BJ (cell line): ENCODE measurements around the gene CCDC182. TPM values are rescaled to one million over a fixed set of nuclear protein-coding genes. Genes with fewer than 3 reads are reported as not detected.

ENCODE experiments used
- CTCF ChIA-PET: fragments of 350-600 bp; formaldehyde crosslinking; extraction: SDS; loops from one replicate; lab custom pipeline; 2021; ENCODE audit warnings: antibody characterized with exemption, inconsistent platforms; lab: Yijun Ruan, JAX
- POLR2A ChIA-PET: fragments of 300-600 bp; sonication (Branson Sonifier 250); formaldehyde crosslinking; extraction: SDS; loops from one replicate; lab custom pipeline; 2021; ENCODE audit warnings: antibody characterized with exemption; lab: Charles Lee
- DNase-seq: peaks from one replicate; pipeline ENCODE4 v3.0.0-alpha.2; 2011; ENCODE audit warnings: low read depth
- H3K27me3 ChIP-seq: 2 replicates; pipeline ENCODE4 v1.6.0; 2011; ENCODE audit warnings: low read length; ENCODE audit not compliant: control insufficient read depth, insufficient read depth
- H3K36me3 ChIP-seq: 2 replicates; pipeline ENCODE4 v1.5.1; 2011; ENCODE audit warnings: low read length; ENCODE audit not compliant: control insufficient read depth, insufficient read depth
- H3K4me3 ChIP-seq: 2 replicates; pipeline ENCODE4 v1.5.1; 2011; ENCODE audit warnings: low read depth, mild to moderate bottlenecking, control low read depth, low read length
- CTCF ChIP-seq: IDR thresholded peaks from 2 replicates; pipeline ENCODE4 v1.5.1; 2011; ENCODE audit warnings: low read depth, mild to moderate bottlenecking, control low read depth, inconsistent platforms, low read length, moderate library complexity; ENCODE audit not compliant: insufficient read depth
- polyA plus RNA-seq: library from polyadenylated mRNA; depleted of rRNA; stranded (reverse); fragments of >200 nt; gene quantifications from 2 replicates; pipeline ENCODE4 v1.2.3, GENCODE V29; 2011

CCDC182 gene
- polyA plus RNA-seq, 1 experiment = not detected

GRCh38 chr17:57767561-57767960 lies 22.5 kb upstream of the CCDC182 start:
- Histone ChIP-seq H3K27me3 (peaks cover 9% of the 10 kb centered on the region; the same call in 1 of the 2 replicates), H3K36me3 (no peaks in the 10 kb centered on the region), H3K4me3 (no peak overlapping the region)
- ChIA-PET POLR2A (no interaction called here), CTCF (interaction anchor here (0.6 to 1.2 kb wide), 3 partner anchors 20 to 524 kb away, joined by 3 to 4 read pairs (median 3); no protein-coding TSS in a partner anchor)
- no peak for DNase-seq
- TF ChIP-seq CTCF = no peak

GRCh38 chr17:57766318-57766943 lies 21.3 kb upstream of the CCDC182 start:
- POLR2A ChIA-PET = no interaction called here

GRCh38 chr17:57762452-57763395 lies 17.6 kb upstream of the CCDC182 start:
- CTCF ChIA-PET = no interaction called here
- peaks cover 5% of the 10 kb centered on the region for H3K27me3 ChIP-seq
- DNase-seq = no peak
- H3K36me3 ChIP-seq = no peaks in the 10 kb centered on the region
- POLR2A ChIA-PET = no interaction called here
- TF ChIP-seq CTCF = no peak
- H3K4me3 ChIP-seq = no peak overlapping the region

More at GRCh38 chr17:57766318-57766943, 21.3 kb upstream of the CCDC182 start:
- CTCF ChIA-PET = interaction anchor here (1.2 kb wide), 2 partner anchors 19 to 523 kb away, joined by 3 to 5 read pairs; no protein-coding TSS in a partner anchor
- Histone ChIP-seq H3K27me3 (peaks cover 9% of the 10 kb centered on the region; the same call in 1 of the 2 replicates), H3K36me3 (no peaks in the 10 kb centered on the region), H3K4me3 (no peak overlapping the region)
- no peak for TF ChIP-seq CTCF
- DNase-seq = no peak

GRCh38 chr17:57761887-57762286 lies 16.8 kb upstream of the CCDC182 start:
- peaks cover 7% of the 10 kb centered on the region for H3K27me3 ChIP-seq
- CTCF ChIA-PET = interaction anchor here (1.3 kb wide), 1 partner anchor 72 kb away, joined by 6 read pairs; no protein-coding TSS in a partner anchor
- TF ChIP-seq CTCF = no peak
- no peak overlapping the region for H3K4me3 ChIP-seq
- DNase-seq = no peak
- no peaks in the 10 kb centered on the region for H3K36me3 ChIP-seq
- POLR2A ChIA-PET = no interaction called here

GRCh38 chr17:57760046-57760445 lies 14.9 kb upstream of the CCDC182 start:
- ChIA-PET CTCF (interaction anchor here (0.9 to 3.2 kb wide), 2 partner anchors 13 to 23 kb away, joined by 3 to 10 read pairs; no protein-coding TSS in a partner anchor), POLR2A (no interaction called here)
- Histone ChIP-seq H3K27me3 (peaks cover 7% of the 10 kb centered on the region), H3K36me3 (no peaks in the 10 kb centered on the region), H3K4me3 (no peak overlapping the region)
- DNase-seq = no peak
- TF ChIP-seq CTCF = no peak
